GM12892 (cell line): ENCODE measurements around the gene CASR.

Experiments
- DNase-seq: peaks from one replicate; pipeline ENCODE4 v3.0.0; 2011; ENCODE audit not compliant: insufficient read length
- FAIRE-seq: peaks from 2 replicates; lab custom pipeline; 2011; peaks lifted over from hg19 to GRCh38; lab: Jason Lieb, UNC
- POLR2A ChIP-seq: IDR thresholded peaks from 2 replicates; pipeline ENCODE4 v1.6.1; 2011; ENCODE audit warnings: low read depth, low read length, control low read depth
- POLR2AphosphoS5 ChIP-seq: IDR thresholded peaks from 2 replicates; pipeline ENCODE4 v1.6.1; 2011; ENCODE audit warnings: low read depth, low read length, control low read depth
- TAF1 ChIP-seq: IDR thresholded peaks from 2 replicates; pipeline ENCODE4 v1.6.1; 2011; ENCODE audit warnings: low read depth, mild to moderate bottlenecking, control low read depth, low read length, borderline replicate concordance

CASR gene

DNA sequence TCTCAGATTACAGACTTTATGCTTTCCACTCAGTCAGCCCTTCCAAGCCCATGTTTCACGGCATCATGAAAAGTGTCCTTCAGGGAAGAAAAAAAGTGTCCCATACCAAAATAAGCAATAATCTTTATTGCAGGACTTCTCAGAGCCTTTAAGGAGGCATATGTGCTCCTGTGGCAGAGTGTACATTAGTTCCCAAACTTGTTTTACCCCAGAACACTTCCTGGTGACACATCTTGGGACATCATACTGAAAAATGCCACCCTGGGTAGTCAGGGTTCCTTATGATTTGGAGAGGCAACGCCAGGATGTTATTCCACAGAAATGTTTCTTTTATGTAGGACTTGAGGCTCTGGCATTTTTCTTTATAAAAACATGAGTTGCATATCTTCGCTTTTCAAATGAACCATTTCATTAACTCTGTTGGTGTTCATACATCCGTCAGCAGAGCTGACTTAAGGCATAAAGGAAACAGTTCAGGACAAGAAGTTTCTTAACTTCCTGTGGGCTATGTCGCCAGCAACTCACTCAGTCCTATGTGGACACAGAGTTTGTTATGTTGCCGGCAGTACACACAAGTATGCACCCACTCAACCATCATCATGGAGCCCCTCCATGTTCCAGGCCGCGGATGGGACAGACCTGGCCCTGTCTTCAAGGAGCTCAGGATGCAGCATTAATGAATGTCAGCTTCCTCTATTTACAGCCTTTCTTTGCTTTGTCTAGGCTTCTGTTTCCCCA lies 63.8 kb downstream of the CASR start:
- DNase-seq (no peak), FAIRE-seq (peak; percentile 17)

DNA sequence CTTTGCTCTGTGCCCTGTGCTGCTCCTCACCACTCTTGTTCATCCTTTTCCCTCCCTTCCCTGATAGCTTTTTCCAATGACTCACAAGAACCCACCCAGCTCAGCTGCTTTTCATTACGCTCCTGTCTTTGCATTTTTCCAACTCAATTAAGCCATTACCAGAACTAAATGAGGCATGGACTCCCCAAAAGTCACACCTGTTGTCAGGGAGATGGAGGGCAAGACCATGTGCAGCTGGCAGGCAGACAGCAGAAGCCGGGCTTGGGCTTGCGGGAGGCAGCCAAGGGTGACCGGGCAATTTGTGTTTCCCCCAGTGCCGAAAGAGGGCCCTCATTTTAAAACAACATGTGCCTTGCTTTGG lies 64.3 kb downstream of the CASR start:
- no peak for TF ChIP-seq POLR2AphosphoS5
- TF ChIP-seq POLR2A: no peak
- no peak for TF ChIP-seq TAF1
- FAIRE-seq (peak; percentile 73), DNase-seq (no peak)

More for the DNA sequence above, 63.8 kb downstream of the CASR start:
- no peak for TF ChIP-seq POLR2A

DNA sequence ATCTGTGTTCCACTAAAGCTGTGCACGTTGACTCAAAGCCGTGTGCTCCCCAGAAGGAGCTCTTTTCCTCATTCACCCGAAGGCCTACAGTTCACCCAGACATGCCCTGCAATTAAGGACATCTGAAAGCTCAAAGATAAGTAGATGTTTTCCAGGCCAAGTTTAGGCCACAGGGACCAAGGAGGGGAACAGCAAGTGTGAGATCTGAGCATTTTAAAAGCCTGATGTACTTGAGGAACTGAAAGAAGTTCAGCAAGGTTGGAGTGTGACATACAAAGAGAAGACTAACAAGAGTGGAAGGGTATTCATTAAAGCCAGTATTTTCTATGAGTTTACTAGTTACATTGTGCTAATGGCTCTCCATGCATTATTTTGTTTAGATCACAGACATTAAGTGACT lies 68.0 kb downstream of the CASR start:
- TF ChIP-seq POLR2A: no peak
- TF ChIP-seq TAF1: no peak
- no peak for TF ChIP-seq POLR2AphosphoS5
- DNase-seq: no peak

DNA sequence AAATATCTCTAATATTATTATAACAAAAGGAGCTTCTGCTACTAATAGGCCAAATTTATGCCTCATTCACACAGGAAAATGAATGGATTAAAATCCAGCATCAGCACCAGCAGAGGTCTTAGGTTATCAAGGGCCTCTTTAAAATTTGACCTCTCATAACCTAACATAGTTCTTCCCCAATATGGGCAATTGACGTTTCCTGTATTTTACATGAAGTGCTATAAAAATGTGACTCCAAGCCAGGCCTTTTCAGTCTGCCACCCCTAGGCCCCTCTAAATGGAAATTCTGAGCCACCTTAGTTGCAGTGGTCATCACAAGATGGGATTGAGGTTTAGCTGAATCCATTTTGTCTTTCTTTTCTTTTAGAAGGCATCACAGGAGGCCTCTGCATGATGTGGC lies 70.1 kb downstream of the CASR start:
- no peak for TF ChIP-seq POLR2A
- TF ChIP-seq TAF1: no peak
- TF ChIP-seq POLR2AphosphoS5: no peak
- DNase-seq: no peak
- no peak for FAIRE-seq

More for the DNA sequence above, 68.0 kb downstream of the CASR start:
- FAIRE-seq: peak; percentile 67

DNA sequence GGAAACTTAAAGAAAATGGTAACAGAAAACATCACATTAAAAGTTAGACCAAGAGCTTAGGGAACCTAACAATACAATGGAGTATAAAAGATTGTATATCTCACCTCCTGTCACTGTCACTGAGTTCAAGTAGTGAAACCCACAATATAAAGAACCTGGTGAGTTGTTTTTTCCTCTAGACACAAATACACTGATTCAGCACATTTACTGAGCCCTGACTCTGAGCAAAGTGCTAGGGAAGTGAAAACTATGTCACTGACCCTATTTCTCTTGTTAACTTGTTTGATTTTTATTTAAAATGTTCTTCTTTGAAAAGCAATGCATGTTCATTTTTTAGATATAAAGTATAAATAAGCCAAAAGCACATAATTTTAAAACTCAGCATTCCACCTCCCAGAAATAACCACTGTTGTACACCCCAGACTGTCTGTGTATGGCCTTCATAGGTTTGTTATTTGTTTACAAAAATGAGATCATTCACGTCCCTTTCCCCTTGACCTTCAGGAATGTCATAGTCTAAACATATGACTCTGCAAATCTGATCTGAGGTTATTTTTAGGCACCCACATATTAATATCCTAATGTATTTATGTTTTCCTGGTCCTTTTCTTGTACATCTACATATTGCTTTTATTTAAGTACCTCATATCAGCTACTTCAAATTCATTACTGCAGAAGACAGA lies 72.4 kb downstream of the CASR start:
- DNase-seq (no peak), FAIRE-seq (peak; percentile 53)
- TF ChIP-seq POLR2A (no peak), TAF1 (no peak), POLR2AphosphoS5 (no peak)

DNA sequence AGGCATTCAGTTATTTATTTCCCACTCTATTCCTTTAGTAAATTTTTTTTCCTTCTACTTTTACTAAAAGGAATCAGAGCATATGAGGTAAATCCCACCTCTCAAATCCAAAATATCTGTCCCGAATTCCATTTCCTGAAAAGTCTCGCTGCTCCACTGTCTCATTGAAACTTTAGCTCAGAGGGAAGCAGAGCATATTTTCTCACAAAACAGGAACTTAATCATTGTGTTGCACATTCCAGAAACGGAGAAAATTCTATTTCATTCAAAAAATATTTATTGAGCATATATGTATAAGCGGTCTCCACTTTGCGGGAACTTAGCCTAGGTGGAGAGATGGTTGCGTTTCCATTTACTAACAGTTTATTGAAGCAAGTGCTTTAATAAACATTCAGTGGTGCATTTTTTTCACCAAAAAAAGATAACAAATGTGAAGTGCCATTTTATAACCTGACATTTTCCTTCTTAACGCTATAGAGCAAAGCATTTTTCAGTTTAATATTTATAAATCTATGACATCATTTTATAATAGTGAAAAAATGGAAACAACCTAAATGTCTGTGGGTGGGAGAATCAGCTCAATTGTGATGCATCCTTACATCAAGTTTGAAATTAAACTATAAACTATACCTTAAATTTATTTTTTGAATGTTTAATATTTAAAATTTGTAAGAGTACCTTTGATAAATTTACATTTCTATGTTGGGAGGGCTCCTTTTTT lies 74.3 kb downstream of the CASR start:
- FAIRE-seq: no peak
- no peak for DNase-seq
- TF ChIP-seq TAF1 (no peak), POLR2AphosphoS5 (no peak), POLR2A (no peak)

DNA sequence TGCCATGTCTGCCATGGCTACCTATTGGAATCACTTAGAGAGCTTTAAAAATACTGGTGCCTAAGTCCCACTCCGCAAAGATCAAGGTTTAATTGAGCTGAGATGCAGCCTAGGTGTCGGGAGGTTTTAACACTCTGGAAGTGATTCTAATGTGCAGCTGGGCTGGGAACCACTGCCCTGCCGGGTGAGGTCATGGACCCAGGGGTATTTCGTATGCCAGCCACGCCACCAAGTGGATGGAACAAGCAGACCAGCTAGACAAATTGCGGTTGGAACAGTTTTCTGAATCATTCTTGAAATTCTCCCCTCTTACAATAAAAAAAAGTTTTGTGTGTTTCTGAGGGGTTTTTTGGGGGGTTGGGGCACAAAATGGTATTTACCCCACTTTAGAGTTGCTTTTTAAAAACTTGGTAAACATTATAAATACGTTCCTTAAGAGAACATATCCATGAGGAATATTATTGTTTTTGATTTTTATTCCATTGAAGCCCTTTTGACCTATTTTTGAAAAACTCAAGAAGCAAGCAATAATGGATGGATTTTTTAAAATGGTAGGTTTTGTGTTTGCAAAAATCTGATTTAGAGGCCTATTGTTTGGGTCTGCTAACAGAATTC lies 75.4 kb downstream of the CASR start:
- FAIRE-seq: peak; percentile 98
- no peak for TF ChIP-seq TAF1
- no peak for TF ChIP-seq POLR2AphosphoS5
- no peak for TF ChIP-seq POLR2A
- DNase-seq: peak; percentile 45

DNA sequence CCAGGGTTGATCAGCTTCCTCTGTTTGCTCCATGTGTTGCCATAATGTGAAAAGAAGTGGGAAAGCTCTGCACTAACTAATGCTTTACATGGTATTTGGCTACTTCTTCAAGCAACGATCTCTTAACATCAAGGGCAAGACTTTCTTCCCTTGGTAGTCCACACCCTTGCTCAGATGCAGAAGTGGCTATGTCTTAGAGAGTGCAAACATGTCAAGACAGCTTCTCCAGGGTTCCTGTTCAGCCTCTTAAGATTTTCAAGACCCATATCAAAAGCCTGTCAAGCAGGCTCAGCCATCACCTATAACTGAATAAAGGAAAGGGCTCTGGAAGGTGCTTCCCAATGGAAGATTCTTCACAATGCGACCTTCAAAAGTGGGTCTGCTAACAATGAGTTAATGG lies 76.7 kb downstream of the CASR start:
- TF ChIP-seq TAF1: no peak
- TF ChIP-seq POLR2A: no peak
- FAIRE-seq: peak; percentile 70
- DNase-seq: no peak

DNA sequence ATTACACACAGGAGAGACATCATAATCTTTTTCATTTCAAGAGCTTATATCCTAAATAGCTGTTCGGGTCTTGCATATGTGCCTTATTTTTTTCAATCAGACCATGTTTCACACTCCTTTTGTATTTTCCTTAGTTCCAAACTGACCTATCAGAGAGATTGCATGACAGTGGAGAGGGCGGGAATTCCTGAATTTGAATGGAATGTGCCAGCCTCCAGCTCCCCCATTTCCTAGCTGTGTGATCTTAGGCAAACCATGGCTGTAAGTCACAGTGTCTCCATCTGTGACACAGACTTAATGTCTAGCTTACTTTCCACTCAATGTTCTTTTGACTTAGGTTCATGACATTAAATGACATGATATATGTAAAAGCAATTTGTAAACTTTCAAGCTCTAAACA lies 79.6 kb downstream of the CASR start:
- FAIRE-seq (no peak), DNase-seq (no peak)
- TF ChIP-seq TAF1: no peak
- TF ChIP-seq POLR2A: no peak
- TF ChIP-seq POLR2AphosphoS5: no peak

DNA sequence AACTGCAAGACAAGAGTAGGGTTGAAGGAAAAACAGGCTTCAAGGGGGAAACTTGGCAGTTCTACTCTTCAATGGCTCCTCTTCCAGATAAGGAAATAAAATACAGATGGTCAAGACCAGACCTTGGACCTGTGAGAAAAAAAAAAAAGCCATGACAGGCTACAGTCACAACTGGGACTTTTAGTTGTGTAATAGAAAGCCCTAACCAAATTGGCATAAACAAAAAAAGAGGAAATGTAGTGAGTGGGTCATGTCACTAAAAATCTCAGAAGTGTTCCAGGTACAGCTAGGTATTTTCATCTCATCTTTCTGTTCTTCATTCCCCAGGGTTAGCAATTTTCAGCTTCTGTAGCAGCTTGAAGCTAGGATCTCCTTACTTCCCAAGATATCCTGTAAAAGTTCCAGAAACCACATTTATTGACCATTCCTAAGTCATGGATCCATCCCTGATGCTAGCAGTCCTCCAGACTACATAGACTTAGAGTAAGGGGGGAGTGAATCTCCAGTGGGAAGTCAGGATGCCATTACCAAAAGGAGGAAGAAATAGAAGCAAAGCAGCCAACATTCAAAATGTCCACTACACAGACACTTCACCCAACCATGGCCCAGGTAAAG lies 80.6 kb downstream of the CASR start:
- TF ChIP-seq POLR2A: no peak
- TF ChIP-seq TAF1: no peak
- no peak for TF ChIP-seq POLR2AphosphoS5
- DNase-seq (no peak), FAIRE-seq (peak; percentile 44)

DNA sequence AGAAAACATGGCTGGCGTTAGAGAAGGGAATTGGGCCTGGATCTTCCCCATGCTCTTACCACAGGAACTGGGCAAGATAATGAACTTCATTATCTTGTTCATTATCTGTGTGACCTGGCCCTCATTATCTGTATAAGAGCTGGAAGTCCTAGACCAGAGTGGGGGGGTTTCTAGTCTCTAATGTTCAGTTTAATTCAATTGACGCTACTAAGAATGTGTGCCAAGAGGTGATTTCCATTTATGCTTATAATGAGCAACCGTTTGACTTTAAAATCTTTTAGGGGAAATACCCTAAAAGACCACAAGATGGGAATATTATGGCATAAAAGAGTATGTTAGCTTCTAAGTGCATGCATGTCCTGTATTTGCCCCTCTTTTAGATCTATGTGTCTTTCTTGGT lies 82.5 kb downstream of the CASR start:
- TF ChIP-seq POLR2AphosphoS5 (no peak), POLR2A (no peak), TAF1 (no peak)
- no peak for FAIRE-seq
- no peak for DNase-seq
